HG03097 (cell line): ENCODE measurements around the gene SLC29A4.
"Not testable (repeated sequence)": the region's sequence is repeated elsewhere in the genome, so short reads cannot be mapped to it uniquely, and the experiment has no call there.

Source experiments
- ATAC-seq: cut with Tn5 transposase; IDR thresholded peaks from one replicate; pipeline ENCODE4 v1.9.1; 2021; ENCODE audit not compliant: unreplicated experiment, low FRiP score

SLC29A4 gene

DNA sequence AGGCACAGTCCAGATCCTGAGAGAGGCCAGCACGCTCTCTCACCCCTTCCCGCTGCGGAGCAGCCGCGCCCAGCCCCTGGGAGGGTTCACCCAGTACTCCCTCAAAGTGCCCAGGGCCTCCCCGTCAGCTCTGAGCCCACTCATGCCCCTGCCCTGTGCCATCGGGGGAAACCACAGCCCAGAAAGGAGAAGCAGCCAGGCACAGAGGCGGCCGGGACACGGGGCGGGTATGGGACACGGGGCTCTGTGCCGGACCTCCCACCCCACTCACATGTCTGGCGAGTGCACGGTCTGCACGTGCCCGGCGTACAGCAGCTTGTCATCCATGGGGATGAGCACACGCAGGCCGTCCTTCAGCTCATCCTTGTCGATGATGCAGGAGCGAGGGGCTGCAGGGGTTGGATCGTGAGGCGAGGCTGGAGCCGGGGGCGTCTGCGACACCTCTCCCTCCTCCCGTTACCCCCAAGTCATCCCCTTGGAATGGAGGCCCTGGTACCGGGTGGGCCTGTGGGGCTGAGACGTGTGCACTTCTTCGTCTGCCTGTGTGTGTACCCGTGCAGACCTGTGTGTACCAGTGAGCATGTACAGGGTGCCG is 38.2 kb downstream of the SLC29A4 start:
- ATAC-seq: no peak

DNA sequence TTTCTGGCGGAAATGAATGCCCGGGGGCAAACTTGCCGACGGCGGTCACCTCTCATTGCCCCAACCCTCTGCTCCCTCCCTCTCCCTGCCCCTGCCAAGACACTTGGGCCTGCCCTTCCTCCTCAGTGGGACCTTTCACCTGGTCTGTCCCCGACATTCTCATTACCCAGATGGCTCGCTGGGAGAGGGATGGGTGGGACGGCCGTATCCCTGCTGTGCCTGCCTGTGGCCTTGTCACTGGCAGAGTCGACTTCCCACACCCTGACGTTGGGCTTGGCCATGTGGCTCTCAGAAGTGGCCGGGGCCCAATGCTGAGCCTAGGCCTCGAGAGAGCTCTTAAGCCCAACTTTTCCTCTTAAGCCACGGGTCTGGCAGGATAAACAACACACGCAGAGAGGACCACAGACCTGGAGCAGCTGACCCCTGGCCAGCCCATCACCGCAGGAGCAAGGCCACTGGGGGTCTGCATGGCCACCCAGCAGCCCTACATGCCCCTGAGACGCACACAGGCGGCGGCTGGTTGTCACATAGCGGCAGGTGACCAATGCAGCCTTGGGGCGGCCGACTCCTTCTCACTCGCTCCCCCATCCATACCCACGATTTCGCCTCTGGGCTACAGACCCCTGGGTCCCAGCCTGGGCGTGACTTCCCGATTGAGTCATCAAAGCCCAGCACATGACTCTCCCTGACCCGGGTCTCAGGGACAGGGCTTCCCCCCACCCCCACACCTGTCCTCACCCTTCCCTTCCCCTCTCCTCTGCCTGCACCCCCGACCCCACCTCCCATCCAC is 40.1 kb downstream of the SLC29A4 start:
- ATAC-seq: no peak

- not testable (repeated sequence) for ATAC-seq
These were observed 41.3 kb downstream of the SLC29A4 start for GRCh38 chr7:5323800-5324781.

DNA sequence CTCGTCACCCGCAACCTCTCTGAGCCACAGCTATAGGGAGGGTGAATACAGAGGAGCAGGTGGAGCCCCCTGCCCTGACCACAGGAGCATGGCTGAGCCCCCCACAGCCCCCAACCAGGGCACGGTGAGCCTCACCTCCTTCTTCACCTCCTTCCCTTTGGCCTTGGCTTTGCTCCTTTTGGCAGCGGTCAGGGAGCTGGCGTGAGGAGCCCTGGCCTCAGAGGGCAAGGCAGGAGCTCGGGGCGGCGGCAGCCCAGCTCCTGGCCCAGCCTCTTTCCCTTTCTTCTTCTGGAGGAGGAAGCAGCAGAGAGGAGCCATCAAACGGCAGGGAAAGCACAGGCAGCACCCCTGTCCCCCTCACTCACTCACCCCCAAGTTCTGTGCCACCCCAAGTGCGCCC is 42.2 kb downstream of the SLC29A4 start:
- ATAC-seq: no peak

DNA sequence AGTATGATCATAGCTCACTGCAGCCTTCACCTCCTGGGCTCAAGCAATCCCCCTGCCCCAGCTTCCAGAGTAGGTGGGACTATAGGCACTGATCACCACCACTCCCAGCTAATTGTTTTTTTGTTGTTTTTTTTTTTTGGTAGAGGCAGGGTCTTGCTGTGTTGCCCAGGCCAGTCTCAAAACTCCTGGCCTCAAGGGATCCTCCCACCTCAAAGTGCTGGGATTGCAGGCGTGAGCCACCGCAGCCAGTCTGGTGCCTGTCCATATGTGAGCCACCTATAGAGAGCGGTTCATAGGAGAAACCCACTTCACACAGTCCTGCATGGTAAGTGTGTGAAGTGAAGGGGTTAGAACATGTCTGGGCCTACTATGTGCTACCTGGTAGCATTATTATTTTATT is 47.5 kb downstream of the SLC29A4 start:
- no peak for ATAC-seq

GRCh38 chr7:5332579-5332978 is 49.8 kb downstream of the SLC29A4 start:
- no peak for ATAC-seq

DNA sequence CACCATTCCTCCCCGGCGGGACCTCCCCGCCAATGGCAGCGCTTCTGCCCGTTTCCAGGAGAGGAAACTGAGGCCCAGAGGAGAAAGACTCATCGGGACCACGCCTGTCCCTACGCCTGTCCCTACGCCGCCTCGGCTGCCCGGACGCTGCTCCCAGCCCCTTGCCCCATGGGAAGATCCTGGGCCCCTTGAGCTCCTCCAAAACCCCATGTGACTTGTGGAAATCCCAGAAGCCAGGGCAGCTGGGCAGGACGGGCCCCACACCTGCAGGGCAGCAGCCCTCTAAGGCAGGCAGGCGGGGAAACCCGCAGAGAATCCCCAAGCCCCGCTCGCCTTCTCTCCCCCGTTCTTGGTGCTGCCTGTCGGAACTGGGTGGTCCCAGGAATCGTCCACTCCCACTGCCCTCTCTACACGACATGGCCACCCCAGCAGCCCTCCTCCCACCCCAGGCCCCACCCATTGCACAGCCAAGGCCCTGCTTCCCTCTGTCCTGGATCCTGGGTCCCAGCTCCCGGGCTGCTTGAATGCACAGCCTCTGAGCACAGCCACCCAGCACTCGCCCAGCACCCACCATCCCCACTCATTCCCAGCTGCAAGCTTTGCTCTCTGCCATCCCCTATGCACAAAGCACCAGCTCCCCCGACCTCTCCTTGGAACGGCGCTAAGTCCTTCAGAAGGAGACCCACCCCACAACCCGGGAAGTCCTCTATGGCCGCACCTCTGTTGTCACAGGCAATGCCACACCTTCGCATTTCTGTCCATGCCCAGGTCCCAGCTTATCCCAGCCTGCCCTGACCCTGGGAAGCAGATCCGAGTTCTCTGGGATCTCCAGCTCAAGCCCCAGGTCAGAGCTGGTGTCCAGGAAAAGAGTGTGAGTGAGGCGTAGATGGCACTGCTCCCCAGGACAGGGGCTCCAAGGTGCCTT is 50.6 kb downstream of the SLC29A4 start:
- no peak for ATAC-seq

DNA sequence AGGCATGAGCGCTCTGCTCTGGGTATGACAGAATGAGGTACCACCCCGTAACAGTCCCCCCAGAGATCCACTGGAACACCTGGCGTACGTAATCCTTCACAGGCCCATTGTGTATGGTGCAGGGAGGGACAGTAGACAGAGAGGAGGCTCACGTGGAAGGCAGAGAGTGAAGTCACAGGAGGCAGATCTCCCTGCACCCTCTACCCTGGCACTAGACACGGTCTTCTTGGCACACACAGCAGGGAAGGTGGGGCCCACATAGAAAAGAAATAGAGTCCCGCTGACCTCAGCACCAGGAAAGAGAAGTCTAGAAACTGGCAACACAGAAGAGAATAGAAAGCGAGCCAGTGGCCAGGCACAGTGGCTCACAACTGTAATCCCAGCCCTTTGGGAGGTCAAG is 51.9 kb downstream of the SLC29A4 start:
- ATAC-seq: no peak

DNA sequence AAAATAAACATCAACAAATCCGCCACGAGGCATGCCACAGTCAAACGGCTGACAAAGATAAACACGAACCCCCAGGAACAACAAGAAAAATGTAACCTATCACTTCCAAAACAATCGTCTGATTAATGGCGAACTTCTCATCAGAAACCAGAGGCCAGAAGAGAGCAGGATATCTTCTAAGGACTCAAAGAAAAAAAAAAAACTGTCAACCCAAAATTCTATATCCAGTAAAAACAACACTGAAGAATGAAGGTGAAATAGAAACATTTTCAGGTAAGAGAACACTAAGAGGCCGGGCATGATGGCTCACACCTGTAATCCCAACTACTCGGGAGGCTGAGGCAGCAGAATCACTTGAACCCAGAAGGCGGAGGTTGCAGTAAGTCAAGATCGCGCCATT is 54.3 kb downstream of the SLC29A4 start:
- ATAC-seq: no peak

DNA sequence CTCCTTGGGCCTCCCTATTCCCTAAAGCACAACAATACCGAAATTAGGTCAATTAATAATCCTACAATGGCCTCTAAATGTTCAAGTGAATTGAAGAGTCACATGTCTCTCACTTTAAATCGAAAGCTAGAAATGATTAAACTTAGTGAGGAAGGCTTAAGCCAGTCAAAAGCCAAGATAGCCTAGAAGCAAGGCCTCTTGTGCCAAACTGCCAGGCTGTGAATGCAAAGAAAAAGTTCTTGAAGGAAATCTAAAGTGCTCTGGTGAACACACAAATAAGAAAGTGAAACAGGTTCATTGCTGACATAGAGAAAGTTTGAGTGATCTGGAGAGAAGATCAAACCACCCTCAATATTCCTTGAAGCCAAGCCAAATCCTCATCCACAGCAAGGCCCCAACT is 57.2 kb downstream of the SLC29A4 start:
- ATAC-seq: no peak

DNA sequence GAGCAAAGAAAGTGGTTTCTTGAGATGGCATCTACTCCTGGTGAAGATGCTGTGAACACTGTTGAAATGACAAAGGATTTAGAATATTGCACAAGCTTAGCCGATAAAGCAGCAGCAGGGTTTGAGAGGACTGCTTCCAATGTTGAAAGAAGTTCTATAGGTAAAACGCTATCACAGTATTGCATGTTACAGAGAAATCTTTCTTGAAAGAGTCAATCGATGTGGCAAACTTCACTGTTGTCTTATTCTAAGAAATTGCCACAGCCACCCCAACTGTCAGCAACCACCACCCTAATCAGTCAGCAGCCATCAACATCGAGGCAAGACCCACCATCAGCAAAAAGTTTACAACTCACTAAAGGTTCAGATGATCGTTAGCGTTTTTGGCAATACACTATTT is 59.9 kb downstream of the SLC29A4 start:
- no peak for ATAC-seq

- no peak for ATAC-seq
These were observed 61.1 kb downstream of the SLC29A4 start for GRCh38 chr7:5343884-5344283.

GRCh38 chr7:5344342-5344741 is 61.6 kb downstream of the SLC29A4 start:
- ATAC-seq: no peak

- ATAC-seq: no peak
These were observed 62.4 kb downstream of the SLC29A4 start for GRCh38 chr7:5345171-5345570.

GRCh38 chr7:5345671-5346070 is 62.9 kb downstream of the SLC29A4 start:
- no peak for ATAC-seq

GRCh38 chr7:5348134-5349004 is 65.6 kb downstream of the SLC29A4 start:
- no peak for ATAC-seq

DNA sequence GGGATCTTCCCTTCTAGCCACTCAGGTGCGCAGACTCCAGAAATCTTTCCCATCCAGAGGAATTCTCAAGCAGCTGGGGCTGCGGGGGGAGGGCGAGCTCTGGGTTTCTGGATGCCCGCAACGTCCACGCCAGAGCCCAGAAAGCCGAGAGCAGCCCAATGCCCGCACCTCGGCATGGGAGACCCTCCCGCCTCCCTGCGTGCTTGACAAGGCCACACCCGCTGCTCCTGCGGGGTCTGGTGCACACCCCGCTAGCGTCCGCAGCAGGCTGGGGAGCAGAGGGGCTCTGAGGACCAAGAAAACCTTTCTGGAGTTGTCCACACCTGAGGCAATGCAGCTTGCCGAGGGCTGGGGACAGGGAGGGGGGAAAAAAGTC is 66.2 kb downstream of the SLC29A4 start:
- no peak for ATAC-seq

GRCh38 chr7:5349437-5350173 is 66.9 kb downstream of the SLC29A4 start:
- ATAC-seq: no peak

DNA sequence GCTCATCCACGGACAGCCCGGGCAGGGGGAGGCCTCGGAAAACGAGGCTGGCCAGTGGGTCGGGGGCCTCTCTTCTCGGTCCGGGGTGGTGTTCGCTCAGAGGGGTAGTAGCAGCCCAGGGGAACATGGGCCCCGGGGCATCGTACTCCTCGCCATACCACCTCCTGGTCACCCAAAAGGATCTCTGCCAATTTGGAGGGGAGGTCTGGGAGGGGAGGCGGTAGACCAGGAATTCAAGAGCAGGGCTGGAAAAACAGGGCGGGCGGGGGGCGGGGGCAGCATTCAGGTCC is 67.4 kb downstream of the SLC29A4 start:
- no peak for ATAC-seq
